Peyer's patch (tissue), 4 donors: ENCODE results near the gene SLCO3A1. TPM values are rescaled to one million over a fixed set of nuclear protein-coding genes. Genes with fewer than 3 reads are reported as not detected.
"Not testable (repeated sequence)": the region's sequence is repeated elsewhere in the genome, so short reads cannot be mapped to it uniquely, and the experiment has no call there.

Experiments used
- DNase-seq, 3 donors: peaks; one replicate each; pipeline ENCODE4 v3.0.0-alpha.2; 2017 to 2019
- H3K27ac ChIP-seq, 4 donors: fragments of 200-600 bp; sonication (generic); one replicate each; pipeline ENCODE4 v1.5.1; 2016 to 2019
- H3K27me3 ChIP-seq, 2 donors: fragments of 200-600 bp; sonication (generic); one replicate each; pipeline ENCODE4 v1.5.1; 2019
- H3K36me3 ChIP-seq, 3 donors: fragments of 200-600 bp; sonication (generic); one replicate each; pipeline ENCODE4 v1.5.1; 2016 to 2019
- H3K4me1 ChIP-seq, 4 donors: fragments of 200-600 bp; sonication (generic); one replicate each; pipeline ENCODE4 v1.5.1; 2016 to 2019
- H3K4me3 ChIP-seq, 4 donors: fragments of 200-600 bp; sonication (generic); 1 replicate in 3 of 4; 2 replicates in 1 of 4; pipeline ENCODE4 v1.5.1; 2016 to 2019; ENCODE audit warnings: mild to moderate bottlenecking in 1 of 4
- H3K9me3 ChIP-seq, 4 donors: fragments of 200-600 bp; sonication (generic); one replicate each; pipeline ENCODE4 v1.5.1; 2016 to 2019; ENCODE audit warnings: mild to moderate bottlenecking in 1 of 4
- POLR2A ChIP-seq, 2 donors: fragments of 450-650 bp; IDR thresholded peaks; one replicate each; pipeline ENCODE4 v1.5.1; 2017; ENCODE audit warnings: antibody characterized with exemption in 2 of 2, mild to moderate bottlenecking in 2 of 2, moderate library complexity in 2 of 2
- total RNA-seq, 4 donors: library from RNA; depleted of rRNA; stranded (reverse); fragments of >200 nt; gene quantifications; one replicate each; pipeline ENCODE4 v1.1.0, GENCODE V29; 2016
- TF ChIP-seq, protein P1 (sequence below), 6 experiments: fragments of 450-650 bp in 4 of 6; fragments of 200-600 bp in 2 of 6; sonication (generic) in 1 of 6; IDR thresholded peaks; one replicate each; pipeline ENCODE4 v1.5.1; 2017 to 2019; ENCODE audit warnings: antibody characterized with exemption in 6 of 6, mild to moderate bottlenecking in 3 of 6, moderate library complexity in 1 of 6

The SLCO3A1 gene
- total RNA-seq, 4 donors from 2014 or later = 2.1 to 8.3 (median 5.0) TPM

DNA sequence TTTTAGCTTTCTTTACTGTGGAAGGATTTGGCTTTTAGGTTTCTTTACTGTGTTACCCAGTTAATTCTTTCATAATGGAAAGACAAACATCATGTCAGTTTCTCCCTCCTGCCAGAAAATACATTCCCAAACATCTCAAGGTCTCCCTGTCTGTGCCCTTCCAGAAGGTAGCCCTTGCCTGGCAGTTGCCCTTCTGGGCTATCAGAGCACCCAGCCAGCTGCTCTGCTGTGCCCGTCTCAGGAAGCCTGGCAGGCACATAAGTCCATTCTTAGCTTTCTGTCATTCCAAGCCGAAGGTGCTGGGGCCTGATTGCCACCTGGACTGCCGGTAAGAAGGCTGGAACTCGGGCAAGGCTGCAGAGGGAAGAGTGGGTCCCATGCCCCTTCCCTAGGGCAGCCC lies 203.4 kb downstream of the SLCO3A1 start:
- Histone ChIP-seq H3K4me3 (no peak overlapping the region), H3K4me1 (no peaks in the 10 kb centered on the region), H3K27ac (no peak overlapping the region), H3K36me3 (no peaks in the 10 kb centered on the region), H3K27me3 (no peaks in the 10 kb centered on the region), H3K9me3 (no peaks in the 10 kb centered on the region)
- DNase-seq = no peak
- TF ChIP-seq POLR2A (IDR thresholded peaks at IDR 0.05) = no peak
- TF ChIP-seq, protein P1, sequence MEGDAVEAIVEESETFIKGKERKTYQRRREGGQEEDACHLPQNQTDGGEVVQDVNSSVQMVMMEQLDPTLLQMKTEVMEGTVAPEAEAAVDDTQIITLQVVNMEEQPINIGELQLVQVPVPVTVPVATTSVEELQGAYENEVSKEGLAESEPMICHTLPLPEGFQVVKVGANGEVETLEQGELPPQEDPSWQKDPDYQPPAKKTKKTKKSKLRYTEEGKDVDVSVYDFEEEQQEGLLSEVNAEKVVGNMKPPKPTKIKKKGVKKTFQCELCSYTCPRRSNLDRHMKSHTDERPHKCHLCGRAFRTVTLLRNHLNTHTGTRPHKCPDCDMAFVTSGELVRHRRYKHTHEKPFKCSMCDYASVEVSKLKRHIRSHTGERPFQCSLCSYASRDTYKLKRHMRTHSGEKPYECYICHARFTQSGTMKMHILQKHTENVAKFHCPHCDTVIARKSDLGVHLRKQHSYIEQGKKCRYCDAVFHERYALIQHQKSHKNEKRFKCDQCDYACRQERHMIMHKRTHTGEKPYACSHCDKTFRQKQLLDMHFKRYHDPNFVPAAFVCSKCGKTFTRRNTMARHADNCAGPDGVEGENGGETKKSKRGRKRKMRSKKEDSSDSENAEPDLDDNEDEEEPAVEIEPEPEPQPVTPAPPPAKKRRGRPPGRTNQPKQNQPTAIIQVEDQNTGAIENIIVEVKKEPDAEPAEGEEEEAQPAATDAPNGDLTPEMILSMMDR (IDR thresholded peaks at IDR 0.05) = no peak

DNA sequence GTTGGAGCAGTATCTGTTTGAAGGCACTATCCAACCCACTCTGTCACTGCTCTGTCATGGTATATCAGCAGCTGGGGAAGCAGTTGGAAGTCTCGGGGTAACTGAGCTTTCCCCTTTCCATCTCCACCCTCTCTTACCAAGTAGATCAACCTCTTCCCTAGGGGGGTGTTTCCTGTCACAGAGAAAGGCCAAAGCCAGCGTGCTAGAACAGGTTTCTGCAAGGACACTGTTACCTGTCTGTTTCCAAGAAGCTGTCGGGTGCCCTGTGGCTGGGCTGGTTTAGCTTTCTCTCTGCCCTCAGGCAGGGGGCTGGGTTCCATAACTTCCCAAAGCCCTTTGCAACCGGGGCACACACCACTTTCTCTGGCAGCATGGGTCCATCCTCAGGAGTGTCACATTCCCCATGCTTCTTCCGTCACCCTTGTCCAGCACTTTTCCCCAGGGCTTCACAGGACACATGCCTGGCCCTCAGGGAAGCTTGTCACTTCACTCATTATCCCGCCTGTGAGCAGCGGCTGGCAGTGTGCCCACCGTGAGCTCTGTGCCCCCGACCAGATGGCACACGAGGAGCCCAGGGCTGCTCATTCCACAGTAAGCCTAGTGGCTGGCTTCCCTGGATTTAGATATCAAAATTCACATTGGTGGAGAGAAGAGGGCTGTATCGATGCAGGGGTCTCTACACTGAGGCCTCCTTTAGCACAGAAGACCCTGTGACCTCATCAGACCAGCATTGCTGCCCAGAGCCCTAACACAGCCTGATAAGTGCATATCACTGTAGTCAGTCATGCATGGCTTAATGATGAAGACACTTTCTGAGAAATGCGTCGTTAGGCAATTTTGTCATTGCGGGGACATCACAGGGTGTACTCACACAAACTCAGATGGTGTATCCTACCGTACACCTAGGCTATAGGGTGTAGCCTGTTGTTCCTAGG lies 205.8 kb downstream of the SLCO3A1 start:
- no peak overlapping the region for H3K4me3 ChIP-seq
- no peaks in the 10 kb centered on the region for H3K9me3 ChIP-seq
- no peaks in the 10 kb centered on the region for H3K27me3 ChIP-seq
- TF ChIP-seq, protein P1 (IDR thresholded peaks at IDR 0.05) = no peak
- no peak for TF ChIP-seq POLR2A (IDR thresholded peaks at IDR 0.05)
- no peak for DNase-seq
- H3K36me3 ChIP-seq = no peaks in the 10 kb centered on the region
- H3K4me1 ChIP-seq = no peaks in the 10 kb centered on the region
- no peak overlapping the region for H3K27ac ChIP-seq

DNA sequence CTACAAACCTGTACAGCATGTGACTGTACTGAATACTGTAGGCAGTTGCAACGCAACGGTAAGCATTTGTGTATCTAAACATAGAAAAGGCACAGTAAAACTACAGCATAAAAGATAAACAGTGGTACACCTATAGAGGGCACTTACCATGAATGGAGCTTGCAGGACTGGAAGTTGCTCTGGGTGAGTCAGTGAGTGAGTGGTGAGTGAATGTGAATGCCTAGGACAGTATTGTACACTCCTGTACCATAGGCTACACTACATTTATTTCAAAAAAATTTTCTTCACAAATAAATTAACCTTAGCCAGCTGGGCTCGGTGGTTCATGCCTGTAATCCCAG lies 206.4 kb downstream of the SLCO3A1 start:
- H3K27ac ChIP-seq, H3K36me3 ChIP-seq, DNase-seq, H3K27me3 ChIP-seq, H3K4me1 ChIP-seq, H3K4me3 ChIP-seq, H3K9me3 ChIP-seq: not testable (repeated sequence)

DNA sequence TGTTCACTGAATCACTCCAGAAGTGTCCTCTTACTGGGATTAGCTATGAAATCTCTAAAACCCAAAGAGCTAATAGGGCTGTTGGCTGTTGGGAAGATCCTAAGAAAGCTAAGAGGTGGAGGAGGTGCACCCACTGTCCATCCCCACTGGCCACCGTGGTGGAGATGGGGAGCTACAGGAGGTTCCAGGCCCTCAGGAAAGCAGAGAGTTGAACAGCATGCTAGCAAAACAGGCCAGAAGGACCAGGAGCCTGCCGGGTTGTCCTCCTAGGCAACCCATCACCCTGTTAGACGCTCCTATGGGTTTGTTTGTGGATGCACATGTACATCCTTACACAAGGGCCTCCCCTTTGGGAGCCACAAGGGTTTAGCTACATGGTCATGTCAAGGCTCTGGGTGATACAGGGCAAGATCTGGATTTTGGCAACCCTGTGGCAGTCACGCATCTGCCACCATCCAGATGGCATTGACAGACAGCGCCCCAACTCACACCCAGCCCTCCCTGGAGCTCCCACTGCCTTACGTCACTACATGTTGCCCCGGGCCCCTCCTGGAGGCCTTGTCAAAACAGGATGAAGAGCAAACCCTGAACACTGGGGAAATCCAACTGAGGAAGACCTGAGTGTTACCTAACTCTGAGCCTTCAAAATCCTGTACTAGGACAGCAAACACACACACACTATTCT lies 208.1 kb downstream of the SLCO3A1 start:
- TF ChIP-seq, protein P1 (IDR thresholded peaks at IDR 0.05) = no peak
- TF ChIP-seq POLR2A (IDR thresholded peaks at IDR 0.05) = no peak
- H3K4me3 ChIP-seq = no peak overlapping the region
- no peaks in the 10 kb centered on the region for H3K9me3 ChIP-seq
- H3K27ac ChIP-seq = no peak overlapping the region
- no peak for DNase-seq
- no peaks in the 10 kb centered on the region for H3K4me1 ChIP-seq
- no peaks in the 10 kb centered on the region for H3K27me3 ChIP-seq
- H3K36me3 ChIP-seq = no peaks in the 10 kb centered on the region

DNA sequence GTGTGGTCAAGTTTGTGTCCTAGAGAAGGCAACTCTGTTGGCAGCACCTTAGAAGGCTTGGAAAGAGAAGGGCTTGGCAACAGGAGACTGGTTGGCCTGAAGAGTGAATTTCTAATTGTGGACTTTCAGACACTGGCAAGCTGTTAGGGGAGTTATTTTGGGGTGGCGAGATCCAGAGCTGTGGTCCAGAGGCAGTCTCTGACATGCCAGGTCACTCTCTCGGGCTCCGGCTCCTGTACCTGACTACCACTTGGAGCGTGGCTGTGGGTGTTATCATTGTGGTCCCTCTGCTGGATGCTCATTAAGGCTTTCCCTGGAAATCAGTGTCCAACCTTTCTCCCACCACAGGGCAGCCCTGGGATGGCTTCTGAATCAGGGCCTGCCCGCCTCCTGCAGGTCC lies 209.0 kb downstream of the SLCO3A1 start:
- Histone ChIP-seq H3K27ac (no peak overlapping the region), H3K9me3 (no peaks in the 10 kb centered on the region), H3K36me3 (no peaks in the 10 kb centered on the region), H3K4me1 (no peaks in the 10 kb centered on the region), H3K27me3 (no peaks in the 10 kb centered on the region), H3K4me3 (no peak overlapping the region)
- no peak for DNase-seq
- TF ChIP-seq, protein P1 (IDR thresholded peaks at IDR 0.05) = no peak

DNA sequence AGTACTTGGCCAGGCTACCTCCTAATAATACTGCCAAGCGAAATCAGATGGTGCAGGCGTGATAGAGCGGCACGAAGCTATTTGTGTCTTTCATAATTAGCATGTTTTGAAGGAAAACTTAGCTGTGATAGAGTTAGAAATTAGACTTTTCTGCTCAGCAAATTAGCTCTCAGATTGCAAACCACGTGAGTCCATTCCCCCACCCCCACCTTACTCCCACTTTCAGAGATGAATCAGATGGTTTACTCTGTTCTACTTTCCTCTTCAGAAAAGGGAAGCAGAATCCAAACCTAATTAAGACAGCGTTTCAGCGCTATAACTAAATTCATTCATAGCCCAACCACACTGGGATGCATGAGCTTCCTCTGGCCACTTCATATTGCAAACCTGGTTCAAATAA lies 214.6 kb downstream of the SLCO3A1 start:
- no peak for DNase-seq
- Histone ChIP-seq H3K4me3 (no peak overlapping the region), H3K27me3 (no peaks in the 10 kb centered on the region), H3K27ac (no peak overlapping the region), H3K4me1 (peaks cover 0 to 12% (median 0%) of the 10 kb centered on the region in 4 donors), H3K9me3 (no peaks in the 10 kb centered on the region), H3K36me3 (no peaks in the 10 kb centered on the region)
- TF ChIP-seq, protein P1 (IDR thresholded peaks at IDR 0.05) = no peak
- no peak for TF ChIP-seq POLR2A (IDR thresholded peaks at IDR 0.05)
